IPS DF 19.7 (cell line): Measurements from ENCODE around the gene GLDC.
"Not testable (repeated sequence)": the region's sequence is repeated elsewhere in the genome, so short reads cannot be mapped to it uniquely, and the experiment has no call there.

Experiments
- DNase-seq: peaks from one replicate; pipeline ENCODE4 v3.0.0-alpha.2; 2013; ENCODE audit warnings: low read depth, low spot score

GLDC gene

GRCh38 chr9:6566409-6567139, 79.0 kb downstream of the GLDC start:
- DNase-seq = no peak

GRCh38 chr9:6565312-6565711, 80.2 kb downstream of the GLDC start:
- DNase-seq = no peak

GRCh38 chr9:6564868-6565267, 80.7 kb downstream of the GLDC start:
- no peak for DNase-seq

DNA sequence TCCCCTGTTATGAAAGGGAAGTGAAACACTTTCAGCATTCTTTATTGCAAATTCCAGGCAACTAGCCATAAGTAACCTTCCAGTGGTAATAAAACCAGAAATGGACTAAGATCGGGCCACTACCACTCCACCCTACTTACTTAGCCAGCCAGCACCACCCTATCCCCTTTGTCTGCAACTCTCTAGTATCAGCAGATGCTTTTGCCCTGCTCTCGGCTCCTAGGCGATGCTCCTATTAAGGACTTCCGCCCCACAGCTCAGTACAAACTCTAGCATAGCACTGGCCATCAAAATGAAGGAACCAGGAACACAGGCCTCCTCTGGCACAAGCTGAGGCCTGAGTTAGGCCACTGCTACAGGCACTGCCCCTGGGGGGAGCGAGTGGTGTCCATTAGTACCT, 81.2 kb downstream of the GLDC start:
- DNase-seq = no peak

DNA sequence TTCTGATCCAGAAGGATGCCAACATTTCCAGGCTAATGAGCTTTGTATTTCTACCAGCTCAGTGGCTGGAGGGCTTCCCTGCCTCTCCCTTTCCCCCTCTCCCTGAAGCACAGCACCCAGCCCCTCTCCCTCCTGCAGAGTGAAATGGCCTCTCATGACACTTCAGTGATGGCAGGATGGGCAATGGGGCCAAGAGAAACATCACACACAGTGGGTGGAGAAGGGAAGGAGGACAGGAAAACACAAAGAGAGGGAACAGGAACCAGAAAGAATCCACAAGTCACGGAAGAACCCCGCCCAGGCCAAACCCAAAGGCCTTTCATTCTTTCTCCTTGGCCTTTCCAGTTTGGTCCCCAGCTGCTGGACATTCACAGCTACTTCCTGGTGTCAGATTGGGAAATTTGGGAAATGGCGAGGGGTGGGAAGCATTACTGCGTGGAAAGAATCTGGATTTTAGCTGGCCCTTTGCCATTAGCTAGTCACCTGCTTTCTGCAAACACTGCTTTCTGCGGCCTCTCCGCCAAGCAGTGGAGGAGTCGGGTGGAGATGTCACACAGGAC, 82.6 kb downstream of the GLDC start:
- no peak for DNase-seq

- DNase-seq = no peak
Measured at GRCh38 chr9:6562201-6562600, 83.3 kb downstream of the GLDC start.

GRCh38 chr9:6557883-6558616, 87.5 kb downstream of the GLDC start:
- no peak for DNase-seq

GRCh38 chr9:6553866-6554265, 91.7 kb downstream of the GLDC start:
- DNase-seq = no peak

DNA sequence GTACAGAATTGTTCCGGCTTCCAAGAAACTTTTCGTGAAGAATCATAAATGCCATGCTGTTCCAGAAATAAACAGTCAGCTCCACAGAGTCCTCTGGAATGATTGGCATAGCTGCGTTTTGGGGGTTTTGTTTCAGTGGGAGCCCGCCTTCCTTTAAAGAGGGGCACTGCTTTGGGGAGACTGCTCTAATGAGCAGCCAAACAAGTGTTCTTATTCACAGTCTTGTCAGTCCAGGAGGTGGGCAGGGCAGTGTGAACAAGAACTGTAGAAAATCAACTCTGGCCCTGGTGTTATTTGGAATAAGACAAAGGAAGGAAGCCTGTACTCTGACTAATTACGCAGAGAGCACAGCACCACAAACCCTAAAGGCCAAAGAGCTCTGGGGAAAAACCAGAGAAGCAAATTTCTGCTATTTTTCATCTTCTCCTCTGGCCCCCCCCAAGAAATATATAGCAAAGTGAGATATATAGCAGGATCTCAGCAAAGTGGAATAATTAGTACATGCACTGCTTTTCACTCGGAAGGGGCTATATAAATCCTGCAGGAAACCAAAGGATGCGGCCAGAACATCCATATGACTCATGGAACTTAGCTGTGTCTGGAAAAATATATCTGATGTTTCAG, 92.9 kb downstream of the GLDC start:
- DNase-seq = no peak

GRCh38 chr9:6552033-6552432, 93.5 kb downstream of the GLDC start:
- no peak for DNase-seq

DNA sequence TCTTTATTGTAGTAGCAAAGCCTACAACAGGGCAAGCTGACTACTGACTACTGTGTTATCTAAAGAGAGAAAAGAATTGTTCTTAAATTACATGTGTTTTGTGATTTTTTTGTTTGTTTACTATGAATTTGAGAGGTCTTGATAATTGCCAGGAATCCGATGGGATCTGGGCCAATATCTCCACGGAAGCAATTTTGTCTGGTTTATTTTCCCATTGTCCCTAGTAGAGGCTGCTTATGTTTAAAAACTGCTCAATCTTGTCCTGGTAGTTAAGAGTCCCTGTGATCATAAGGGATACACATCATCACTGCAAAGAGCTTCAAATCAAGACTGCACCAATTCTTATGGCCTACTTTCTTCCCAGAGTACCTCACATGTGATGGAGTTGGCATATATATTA, 94.4 kb downstream of the GLDC start:
- no peak for DNase-seq

- no peak for DNase-seq
Measured at GRCh38 chr9:6549106-6549800, 96.3 kb downstream of the GLDC start.

DNA sequence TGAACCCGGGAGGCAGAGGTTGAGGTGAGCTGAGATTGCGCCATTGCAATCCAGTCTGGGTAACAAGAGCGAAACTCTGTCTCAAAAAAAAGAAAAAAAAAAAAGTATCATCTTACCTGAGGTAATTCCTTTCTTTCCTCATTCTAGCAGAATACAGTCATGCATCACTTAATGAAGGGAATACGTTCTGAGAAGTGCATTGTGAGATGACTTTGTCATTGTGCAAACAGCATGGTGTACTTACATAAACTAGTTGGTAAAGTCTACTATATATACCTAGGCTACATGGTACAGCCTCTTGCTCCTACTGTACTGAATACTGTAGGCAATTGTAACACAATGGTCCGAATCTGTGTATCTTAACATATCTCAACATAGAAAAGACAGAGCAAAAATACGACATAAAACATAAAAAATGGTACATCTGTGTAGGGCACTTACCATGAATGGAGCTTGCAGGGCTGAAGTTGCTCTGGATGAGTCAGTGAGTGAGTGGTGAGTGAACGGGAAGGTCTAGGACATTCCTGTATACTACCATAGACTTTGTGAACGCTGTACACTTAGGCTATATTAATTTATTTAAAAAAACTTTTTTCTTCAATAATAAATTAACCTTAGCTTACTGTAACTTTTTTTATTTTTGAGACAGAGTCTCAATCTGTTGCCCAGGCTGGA, 100.4 kb downstream of the GLDC start:
- DNase-seq = no peak

DNA sequence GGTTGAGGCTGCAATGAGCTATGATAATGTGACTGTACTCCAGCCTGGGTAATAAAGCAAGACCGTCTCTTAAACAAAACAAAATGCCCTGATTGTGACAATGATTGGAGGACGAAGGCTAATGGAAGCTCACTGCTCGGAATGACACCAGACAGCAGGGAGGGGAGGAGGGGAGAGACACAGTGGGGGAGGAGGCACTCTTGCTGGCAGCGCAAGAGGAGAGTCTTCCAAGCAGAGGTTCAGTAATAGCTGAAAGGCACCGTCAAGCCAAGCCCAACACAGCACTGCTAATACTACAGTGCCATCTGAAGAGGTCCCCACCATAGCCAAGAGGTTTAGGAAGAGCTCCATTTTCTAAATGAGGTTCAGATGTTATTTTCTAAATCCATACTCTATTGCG, 102.3 kb downstream of the GLDC start:
- no peak for DNase-seq

GRCh38 chr9:6542617-6543016, 102.9 kb downstream of the GLDC start:
- not testable (repeated sequence) for DNase-seq

- DNase-seq = no peak
Measured at GRCh38 chr9:6538666-6539071, 106.9 kb downstream of the GLDC start.

- no peak for DNase-seq
Measured at GRCh38 chr9:6535594-6535993, 109.9 kb downstream of the GLDC start.

GRCh38 chr9:6525326-6526045, 120.0 kb downstream of the GLDC start:
- no peak for DNase-seq

- no peak for DNase-seq
Measured at GRCh38 chr9:6522263-6522662, 123.3 kb downstream of the GLDC start.

GRCh38 chr9:6512085-6512657, 133.4 kb downstream of the GLDC start:
- DNase-seq = no peak
